GM12878 (cell line): Measurements from ENCODE around the gene BBOX1. TPM values are rescaled to one million over a fixed set of nuclear protein-coding genes. Genes with fewer than 3 reads are reported as not detected.

Experiments
- ATAC-seq: fragments of 200-7000 bp; cut with Tn5 transposase; 3 replicates; pipeline ENCODE4 v1.9.1; 2020; ENCODE audit warnings: mild to moderate bottlenecking, moderate library complexity
- BruUV-seq: library from RNA; stranded (reverse); fragments of 400-500 nt; replicated peaks from 2 replicates; lab custom pipeline; 2021; lab: Mats Ljungman, UMichigan
- CTCF ChIA-PET: fragments of 300-600 bp; sonication (Branson Sonifier 250); formaldehyde crosslinking; extraction: SDS; loops from one replicate; lab custom pipeline; 2021; ENCODE audit warnings: inconsistent platforms; lab: Yijun Ruan, JAX
- POLR2A ChIA-PET: fragments of 350-600 bp; formaldehyde crosslinking; extraction: SDS; loops from one replicate; lab custom pipeline; 2021; ENCODE audit warnings: inconsistent platforms; lab: Charles Lee
- RAD21 ChIA-PET: fragments of 300-600 bp; sonication (Branson Sonifier 250); formaldehyde crosslinking; loops from one replicate; lab custom pipeline; 2023; ENCODE audit warnings: antibody characterized with exemption; ENCODE audit not compliant: unreplicated experiment; lab: Charles Lee
- SMC1A ChIA-PET: fragments of 300-600 bp; sonication (Branson Sonifier 250); formaldehyde crosslinking; loops from one replicate; lab custom pipeline; 2023; ENCODE audit not compliant: unreplicated experiment, uncharacterized antibody; lab: Charles Lee
- DNase-seq: peaks from one replicate; pipeline ENCODE4 v3.0.0-alpha.2; 2011; ENCODE audit warnings: low read depth, low spot score
- FAIRE-seq: peaks from 3 replicates; lab custom pipeline; 2011; peaks lifted over from hg19 to GRCh38; lab: Jason Lieb, UNC
- H2AFZ ChIP-seq: 2 replicates; pipeline ENCODE4 v1.6.0; 2011; ENCODE audit warnings: low read depth, low read length, control low read depth; ENCODE audit not compliant: control insufficient read depth
- H3K27ac ChIP-seq: 2 replicates; pipeline ENCODE4 v1.5.1; 2011; ENCODE audit warnings: control low read depth; ENCODE audit not compliant: control insufficient read depth, insufficient read depth
- H3K27me3 ChIP-seq, 2 experiments: replicated peaks in 1 of 2; 2 replicates each; pipeline versions ENCODE4 v1.6.0 to v1.6.1; 2011; ENCODE audit warnings: low read length in 1 of 2; ENCODE audit not compliant: control insufficient read depth in 2 of 2, insufficient read depth in 2 of 2
- H3K36me3 ChIP-seq, 2 experiments: 2 replicates each; pipeline ENCODE4 v1.5.1; 2011; ENCODE audit warnings: low read length in 1 of 2; ENCODE audit not compliant: control insufficient read depth in 2 of 2, insufficient read depth in 2 of 2
- H3K4me1 ChIP-seq: 2 replicates; pipeline ENCODE4 v1.6.1; 2011; ENCODE audit warnings: mild to moderate bottlenecking, low read length, moderate library complexity, mixed read lengths; ENCODE audit not compliant: control insufficient read depth, insufficient read depth
- H3K4me2 ChIP-seq: 2 replicates; pipeline ENCODE4 v1.6.0; 2011; ENCODE audit warnings: control low read depth; ENCODE audit not compliant: control insufficient read depth, insufficient read depth
- H3K4me3 ChIP-seq: fragments of 200-600 bp; sonication (generic); 2 replicates; pipeline ENCODE4 v1.5.1; 2016
- H3K79me2 ChIP-seq: 2 replicates; pipeline ENCODE4 v1.6.0; 2011; ENCODE audit warnings: low read length; ENCODE audit not compliant: control insufficient read depth, insufficient read depth
- H3K9ac ChIP-seq: 2 replicates; pipeline ENCODE4 v1.8.0; 2011; ENCODE audit warnings: low read length, control low read depth, mixed read lengths; ENCODE audit not compliant: control insufficient read depth, insufficient read depth
- H3K9me3 ChIP-seq: replicated peaks from 3 replicates; pipeline ENCODE4 v1.5.1; 2011; ENCODE audit warnings: mild to moderate bottlenecking, low read length; ENCODE audit not compliant: control insufficient read depth, insufficient read depth
- H4K20me1 ChIP-seq: 2 replicates; pipeline ENCODE4 v1.6.0; 2011; ENCODE audit not compliant: control insufficient read depth, insufficient read depth
- BCL11A ChIP-seq: IDR thresholded peaks from 2 replicates; pipeline ENCODE4 v1.6.1; 2011; ENCODE audit warnings: low read depth, low read length
- BHLHE40 ChIP-seq, 2 experiments: fragments of 450-650 bp in 1 of 2; IDR thresholded peaks; 2 replicates each; pipeline ENCODE4 v1.6.1; 2011 to 2017; ENCODE audit warnings: low read depth in 2 of 2, borderline replicate concordance in 1 of 2, improper control_type of control experiment in 1 of 2, low read length in 1 of 2, mild to moderate bottlenecking in 1 of 2
- ESRRA ChIP-seq: IDR thresholded peaks from 2 replicates; pipeline ENCODE4 v1.6.1; 2012; ENCODE audit warnings: mild to moderate bottlenecking, low read length, improper control_type of control experiment
- JUNB ChIP-seq: IDR thresholded peaks from 2 replicates; pipeline ENCODE4 v1.6.1; 2016; ENCODE audit warnings: antibody characterized with exemption, mild to moderate bottlenecking
- MYC ChIP-seq: IDR thresholded peaks from 2 replicates; pipeline ENCODE4 v1.6.1; 2011; ENCODE audit warnings: mild to moderate bottlenecking, low read length, moderate library complexity, inconsistent platforms; ENCODE audit not compliant: insufficient read depth, insufficient replicate concordance, insufficient read length, severe bottlenecking
- NFXL1 ChIP-seq: fragments of 450-650 bp; IDR thresholded peaks from 2 replicates; pipeline ENCODE4 v1.6.1; 2017; ENCODE audit warnings: antibody characterized with exemption, mild to moderate bottlenecking, borderline replicate concordance
- SRF ChIP-seq, 2 experiments: IDR thresholded peaks; 2 replicates each; pipeline ENCODE4 v1.6.1; 2011; ENCODE audit warnings: low read depth in 2 of 2, low read length in 2 of 2, mild to moderate bottlenecking in 1 of 2, moderate library complexity in 1 of 2
- TCF3 ChIP-seq: IDR thresholded peaks from 2 replicates; pipeline ENCODE4 v1.6.1; 2012; ENCODE audit warnings: low read depth, mild to moderate bottlenecking, low read length, borderline replicate concordance; ENCODE audit not compliant: insufficient read depth
- WGBS: methylation state at CpG from one replicate; pipeline ENCODE4 v1.1.6; 2016; ENCODE audit warnings: low lambda C conversion rate; ENCODE audit not compliant: insufficient replicate concordance, insufficient coverage; ENCODE audit errors: missing lambda C conversion rate; 5-methylcytosine and 5-hydroxymethylcytosine counted together
- in situ Hi-C: fragments of 300-500 bp; cut with MboI; formaldehyde crosslinking; loops from 9 replicates; pipeline ENCODE4 v1.14.3; 2018; ENCODE audit warnings: mixed read lengths
- intact Hi-C: fragments of 100-400 bp; cut with micrococcal nuclease; formaldehyde crosslinking; loops from one replicate; pipeline ENCODE4 v1.14.2; 2022; ENCODE audit not compliant: unreplicated experiment
- polyA plus RNA-seq, 11 experiments: library from polyadenylated mRNA; depleted of rRNA in 4 of 11; unstranded in 6 of 11; stranded (reverse) in 5 of 11; fragments of >200 nt; fragmentation: Nextera tagmentation in 4 of 11; fragmentation: Illumina TruSeq in 1 of 11; extraction: Ambion mirVana in 4 of 11; extraction: Trizol in 1 of 11; gene quantifications; 1 replicate in 1 of 11; 2 replicates in 10 of 11; pipeline versions ENCODE4 v1.2.1 to v1.2.3, GENCODE V29; 2011 to 2016; ENCODE audit warnings: inconsistent platforms in 2 of 11, missing spikeins in 2 of 11, low read depth in 1 of 11
- total RNA-seq, 4 experiments: library from RNA; depleted of rRNA in 3 of 4; stranded (reverse); fragments of >200 nt in 3 of 4; fragmentation: Illumina TruSeq in 1 of 4; extraction: Trizol in 1 of 4; gene quantifications; 2 replicates each; pipeline versions ENCODE4 v1.2.1 to v1.2.3, GENCODE V29; 2013 to 2021
- TF ChIP-seq, protein P1 (sequence below): IDR thresholded peaks from 2 replicates; pipeline ENCODE4 v1.6.1; 2011; ENCODE audit warnings: borderline replicate concordance, low read depth, mild to moderate bottlenecking, moderate library complexity, low read length; ENCODE audit not compliant: insufficient read depth, poor library complexity, severe bottlenecking
- TF ChIP-seq, protein P2 (sequence below): fragments of 450-650 bp; IDR thresholded peaks from 2 replicates; pipeline ENCODE4 v1.6.1; 2017; ENCODE audit warnings: mild to moderate bottlenecking, moderate library complexity
- TF ChIP-seq, protein P3 (sequence below): fragments of 450-650 bp; formaldehyde crosslinking; IDR thresholded peaks from 2 replicates; pipeline ENCODE4 v1.4.0; 2020; ENCODE audit warnings: mild to moderate bottlenecking, moderate library complexity

Gene BBOX1
- total and polyA plus RNA-seq, 10 of the 15 experiments (the other 5 are each of a cell fraction or from before 2014, with no cell fraction given): 3.5 TPM; not detected in 9

- TF ChIP-seq MYC: no peak
These were observed 46.0 kb upstream of the BBOX1 start (continued) for GRCh38 chr11:26994631-26995095.

- RAD21 ChIA-PET: no interaction called here
- no peak for DNase-seq
- no peaks in the 10 kb centered on the region for H3K4me1 ChIP-seq
- intact Hi-C loops (no loop called here), in situ Hi-C loops (no loop called here)
- POLR2A ChIA-PET: no interaction called here
- no peak overlapping the region for H2AFZ ChIP-seq
- CTCF ChIA-PET: interaction anchor here (1.4 kb wide), 1 partner anchor 16 kb away, joined by 3 read pairs; no protein-coding TSS in a partner anchor
- no peak overlapping the region for H3K9ac ChIP-seq
- 0% methylated on average over 1 of the region's 1 CpG for WGBS
- H3K27ac ChIP-seq: no peak overlapping the region
- H3K79me2 ChIP-seq: no peaks in the 10 kb centered on the region
- no peak for FAIRE-seq
- no peak for ATAC-seq
- no peaks in the 10 kb centered on the region for H3K27me3 ChIP-seq
- H3K4me2 ChIP-seq: no peak overlapping the region
- H3K9me3 ChIP-seq: no peaks in the 10 kb centered on the region
- H4K20me1 ChIP-seq: no peaks in the 10 kb centered on the region
- no TSS peak for BruUV-seq
- no peaks in the 10 kb centered on the region for H3K36me3 ChIP-seq
- SMC1A ChIA-PET: no interaction called here
- no peak overlapping the region for H3K4me3 ChIP-seq
- TF ChIP-seq, protein P1, sequence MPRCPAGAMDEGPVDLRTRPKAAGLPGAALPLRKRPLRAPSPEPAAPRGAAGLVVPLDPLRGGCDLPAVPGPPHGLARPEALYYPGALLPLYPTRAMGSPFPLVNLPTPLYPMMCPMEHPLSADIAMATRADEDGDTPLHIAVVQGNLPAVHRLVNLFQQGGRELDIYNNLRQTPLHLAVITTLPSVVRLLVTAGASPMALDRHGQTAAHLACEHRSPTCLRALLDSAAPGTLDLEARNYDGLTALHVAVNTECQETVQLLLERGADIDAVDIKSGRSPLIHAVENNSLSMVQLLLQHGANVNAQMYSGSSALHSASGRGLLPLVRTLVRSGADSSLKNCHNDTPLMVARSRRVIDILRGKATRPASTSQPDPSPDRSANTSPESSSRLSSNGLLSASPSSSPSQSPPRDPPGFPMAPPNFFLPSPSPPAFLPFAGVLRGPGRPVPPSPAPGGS: no peak
- TF ChIP-seq JUNB (no peak), NFXL1 (no peak), ESRRA (no peak), SRF (IDR thresholded peaks at IDR 0.05; ENCODE audit: low read depth in 2 of 2, low read length in 2 of 2) (no peak), BHLHE40 (IDR thresholded peaks at IDR 0.05; ENCODE audit: borderline replicate concordance in 1 of 2, low read depth in 2 of 2, low read length in 1 of 2) (no peak), BCL11A (no peak), TCF3 (no peak)
- TF ChIP-seq, protein P2, sequence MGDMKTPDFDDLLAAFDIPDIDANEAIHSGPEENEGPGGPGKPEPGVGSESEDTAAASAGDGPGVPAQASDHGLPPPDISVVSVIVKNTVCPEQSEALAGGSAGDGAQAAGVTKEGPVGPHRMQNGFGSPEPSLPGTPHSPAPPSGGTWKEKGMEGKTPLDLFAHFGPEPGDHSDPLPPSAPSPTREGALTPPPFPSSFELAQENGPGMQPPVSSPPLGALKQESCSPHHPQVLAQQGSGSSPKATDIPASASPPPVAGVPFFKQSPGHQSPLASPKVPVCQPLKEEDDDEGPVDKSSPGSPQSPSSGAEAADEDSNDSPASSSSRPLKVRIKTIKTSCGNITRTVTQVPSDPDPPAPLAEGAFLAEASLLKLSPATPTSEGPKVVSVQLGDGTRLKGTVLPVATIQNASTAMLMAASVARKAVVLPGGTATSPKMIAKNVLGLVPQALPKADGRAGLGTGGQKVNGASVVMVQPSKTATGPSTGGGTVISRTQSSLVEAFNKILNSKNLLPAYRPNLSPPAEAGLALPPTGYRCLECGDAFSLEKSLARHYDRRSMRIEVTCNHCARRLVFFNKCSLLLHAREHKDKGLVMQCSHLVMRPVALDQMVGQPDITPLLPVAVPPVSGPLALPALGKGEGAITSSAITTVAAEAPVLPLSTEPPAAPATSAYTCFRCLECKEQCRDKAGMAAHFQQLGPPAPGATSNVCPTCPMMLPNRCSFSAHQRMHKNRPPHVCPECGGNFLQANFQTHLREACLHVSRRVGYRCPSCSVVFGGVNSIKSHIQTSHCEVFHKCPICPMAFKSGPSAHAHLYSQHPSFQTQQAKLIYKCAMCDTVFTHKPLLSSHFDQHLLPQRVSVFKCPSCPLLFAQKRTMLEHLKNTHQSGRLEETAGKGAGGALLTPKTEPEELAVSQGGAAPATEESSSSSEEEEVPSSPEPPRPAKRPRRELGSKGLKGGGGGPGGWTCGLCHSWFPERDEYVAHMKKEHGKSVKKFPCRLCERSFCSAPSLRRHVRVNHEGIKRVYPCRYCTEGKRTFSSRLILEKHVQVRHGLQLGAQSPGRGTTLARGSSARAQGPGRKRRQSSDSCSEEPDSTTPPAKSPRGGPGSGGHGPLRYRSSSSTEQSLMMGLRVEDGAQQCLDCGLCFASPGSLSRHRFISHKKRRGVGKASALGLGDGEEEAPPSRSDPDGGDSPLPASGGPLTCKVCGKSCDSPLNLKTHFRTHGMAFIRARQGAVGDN: no peak
- TF ChIP-seq, protein P3, sequence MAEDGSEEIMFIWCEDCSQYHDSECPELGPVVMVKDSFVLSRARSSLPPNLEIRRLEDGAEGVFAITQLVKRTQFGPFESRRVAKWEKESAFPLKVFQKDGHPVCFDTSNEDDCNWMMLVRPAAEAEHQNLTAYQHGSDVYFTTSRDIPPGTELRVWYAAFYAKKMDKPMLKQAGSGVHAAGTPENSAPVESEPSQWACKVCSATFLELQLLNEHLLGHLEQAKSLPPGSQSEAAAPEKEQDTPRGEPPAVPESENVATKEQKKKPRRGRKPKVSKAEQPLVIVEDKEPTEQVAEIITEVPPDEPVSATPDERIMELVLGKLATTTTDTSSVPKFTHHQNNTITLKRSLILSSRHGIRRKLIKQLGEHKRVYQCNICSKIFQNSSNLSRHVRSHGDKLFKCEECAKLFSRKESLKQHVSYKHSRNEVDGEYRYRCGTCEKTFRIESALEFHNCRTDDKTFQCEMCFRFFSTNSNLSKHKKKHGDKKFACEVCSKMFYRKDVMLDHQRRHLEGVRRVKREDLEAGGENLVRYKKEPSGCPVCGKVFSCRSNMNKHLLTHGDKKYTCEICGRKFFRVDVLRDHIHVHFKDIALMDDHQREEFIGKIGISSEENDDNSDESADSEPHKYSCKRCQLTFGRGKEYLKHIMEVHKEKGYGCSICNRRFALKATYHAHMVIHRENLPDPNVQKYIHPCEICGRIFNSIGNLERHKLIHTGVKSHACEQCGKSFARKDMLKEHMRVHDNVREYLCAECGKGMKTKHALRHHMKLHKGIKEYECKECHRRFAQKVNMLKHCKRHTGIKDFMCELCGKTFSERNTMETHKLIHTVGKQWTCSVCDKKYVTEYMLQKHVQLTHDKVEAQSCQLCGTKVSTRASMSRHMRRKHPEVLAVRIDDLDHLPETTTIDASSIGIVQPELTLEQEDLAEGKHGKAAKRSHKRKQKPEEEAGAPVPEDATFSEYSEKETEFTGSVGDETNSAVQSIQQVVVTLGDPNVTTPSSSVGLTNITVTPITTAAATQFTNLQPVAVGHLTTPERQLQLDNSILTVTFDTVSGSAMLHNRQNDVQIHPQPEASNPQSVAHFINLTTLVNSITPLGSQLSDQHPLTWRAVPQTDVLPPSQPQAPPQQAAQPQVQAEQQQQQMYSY (CRISPR knock-in tag): no peak
These were observed 44.7 kb upstream of the BBOX1 start for GRCh38 chr11:26995701-26996460.
